Left colon (tissue), 2 donors: ENCODE data around the gene ATP6V1G3. TPM values are rescaled to one million over a fixed set of nuclear protein-coding genes. Genes with fewer than 3 reads are reported as not detected.
A peak's percentile ranks its signal among the peaks of the same experiment; 100 is the strongest.

ENCODE experiments used
- ATAC-seq: fragments of 200-7000 bp; cut with Tn5 transposase; one replicate; pipeline ENCODE4 v1.9.1; 2020; ENCODE audit warnings: mild to moderate bottlenecking, moderate library complexity
- DNase-seq, 2 donors: peaks; one replicate each; pipeline ENCODE4 v3.0.0-alpha.2; 2020
- intact Hi-C, 2 donors: fragments of 100-400 bp; cut with DNase I in 1 of 2; cut with micrococcal nuclease in 1 of 2; formaldehyde crosslinking; loops; one replicate each; pipeline versions ENCODE4 v1.11.2 to v1.14.0; 2022; cut with DNase I, micrococcal nuclease
- total RNA-seq, 2 donors: library from RNA; stranded (reverse); fragmentation: NEBNext Ultra II Directional; extraction: Animal tissue kit (Norgen Biotek cat#: 25700); gene quantifications; one replicate each; pipeline ENCODE4 v1.2.1, GENCODE V29; 2021
- donor health status: DM: no; HTN: no; CAD: no.
- donor health status: DM: yes; HTN: yes; CAD: no.

The ATP6V1G3 gene
- total RNA-seq, 2 donors from 2014 or later: not detected

- ATAC-seq (no peak), DNase-seq (no peak)
- intact Hi-C loops: no loop called here
These were observed 22.8 kb downstream of the ATP6V1G3 start for GRCh38 chr1:198517623-198518199.

- intact Hi-C loops: no loop called here
- ATAC-seq (no peak), DNase-seq (no peak)
These were observed 40.4 kb downstream of the ATP6V1G3 start for GRCh38 chr1:198500096-198500495.

GRCh38 chr1:198499588-198499987 is 40.9 kb downstream of the ATP6V1G3 start:
- intact Hi-C loops: no loop called here
- no peak for DNase-seq

GRCh38 chr1:198498881-198499280 is 41.6 kb downstream of the ATP6V1G3 start:
- intact Hi-C loops: no loop called here
- DNase-seq (no peak), ATAC-seq (no peak)

More at GRCh38 chr1:198499588-198499987, 40.9 kb downstream of the ATP6V1G3 start:
- ATAC-seq: no peak

GRCh38 chr1:198498103-198498385 is 42.4 kb downstream of the ATP6V1G3 start:
- intact Hi-C loops: no loop called here
- DNase-seq: no peak
- no peak for ATAC-seq

GRCh38 chr1:198497326-198498102 is 43.0 kb downstream of the ATP6V1G3 start:
- no peak for ATAC-seq
- intact Hi-C loops: no loop called here
- no peak for DNase-seq

GRCh38 chr1:198496216-198497143 is 44.0 kb downstream of the ATP6V1G3 start:
- intact Hi-C loops: no loop called here
- ATAC-seq (no peak), DNase-seq (no peak)

- DNase-seq (no peak), ATAC-seq (no peak)
- intact Hi-C loops: no loop called here
These were observed 44.8 kb downstream of the ATP6V1G3 start for GRCh38 chr1:198495631-198496030.

- intact Hi-C loops: no loop called here
- DNase-seq (no peak), ATAC-seq (no peak)
These were observed 45.8 kb downstream of the ATP6V1G3 start for GRCh38 chr1:198494658-198495103.

- ATAC-seq (no peak), DNase-seq (no peak)
- intact Hi-C loops: no loop called here
These were observed 46.3 kb downstream of the ATP6V1G3 start for GRCh38 chr1:198494139-198494538.

GRCh38 chr1:198493329-198493728 is 47.2 kb downstream of the ATP6V1G3 start:
- intact Hi-C loops: no loop called here

GRCh38 chr1:198492872-198493271 is 47.6 kb downstream of the ATP6V1G3 start:
- DNase-seq: no peak
- intact Hi-C loops: no loop called here
- no peak for ATAC-seq

More at GRCh38 chr1:198493329-198493728, 47.2 kb downstream of the ATP6V1G3 start:
- DNase-seq (no peak), ATAC-seq (no peak)

GRCh38 chr1:198491596-198491995 is 48.9 kb downstream of the ATP6V1G3 start:
- no peak for ATAC-seq
- intact Hi-C loops: no loop called here
- DNase-seq: no peak

GRCh38 chr1:198491028-198491427 is 49.5 kb downstream of the ATP6V1G3 start:
- intact Hi-C loops: no loop called here
- DNase-seq (no peak), ATAC-seq (no peak)

- DNase-seq (no peak), ATAC-seq (no peak)
- intact Hi-C loops: no loop called here
These were observed 50.3 kb downstream of the ATP6V1G3 start for GRCh38 chr1:198490224-198490623.

- ATAC-seq (no peak), DNase-seq (no peak)
- intact Hi-C loops: no loop called here
These were observed 53.6 kb downstream of the ATP6V1G3 start for GRCh38 chr1:198486903-198487302.

GRCh38 chr1:198483645-198484044 is 56.8 kb downstream of the ATP6V1G3 start:
- intact Hi-C loops: no loop called here
- ATAC-seq: peak; percentile 28
- DNase-seq: no peak

GRCh38 chr1:198483006-198483405 is 57.5 kb downstream of the ATP6V1G3 start:
- ATAC-seq: peak; percentile 79
- DNase-seq: no peak
- intact Hi-C loops: no loop called here

- peak; percentile 26 for ATAC-seq
- intact Hi-C loops: no loop called here
- no peak for DNase-seq
These were observed 58.8 kb downstream of the ATP6V1G3 start for GRCh38 chr1:198481661-198482060.

GRCh38 chr1:198480876-198481275 is 59.6 kb downstream of the ATP6V1G3 start:
- ATAC-seq (peak; percentile 95), DNase-seq (no peak)
- intact Hi-C loops: no loop called here
